Raji (cell line): ENCODE results near the gene STK11.

Experiments
- POLR2A ChIP-seq: IDR thresholded peaks from 2 replicates; pipeline ENCODE4 v1.6.1; 2011; ENCODE audit warnings: low read depth, low read length, control low read depth; ENCODE audit not compliant: insufficient read depth

STK11 gene

GRCh38 chr19:1234051-1234954 lies 28.7 kb downstream of the STK11 start:
- no peak for TF ChIP-seq POLR2A

DNA sequence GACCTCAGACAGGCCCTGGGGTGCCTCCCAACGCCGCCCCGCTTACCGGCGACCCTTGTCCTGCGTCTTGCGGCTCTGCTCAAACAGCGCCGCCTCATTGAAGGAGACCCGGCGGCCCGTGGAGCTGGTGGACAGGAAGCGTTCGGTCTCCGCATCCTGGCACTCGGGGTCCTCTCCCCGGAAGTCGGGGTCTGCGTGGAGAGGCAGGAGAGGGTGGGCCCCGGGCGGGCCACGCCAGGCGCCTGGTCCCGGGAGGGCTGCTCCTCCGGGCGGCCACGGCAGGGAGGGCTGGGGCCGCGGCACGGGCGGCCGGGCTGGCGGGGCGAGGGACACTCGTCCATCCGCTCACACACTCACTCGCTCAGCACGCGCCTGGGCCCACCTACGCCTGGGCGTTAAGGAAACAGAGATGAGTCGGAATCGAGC lies 29.4 kb downstream of the STK11 start:
- TF ChIP-seq POLR2A: no peak

DNA sequence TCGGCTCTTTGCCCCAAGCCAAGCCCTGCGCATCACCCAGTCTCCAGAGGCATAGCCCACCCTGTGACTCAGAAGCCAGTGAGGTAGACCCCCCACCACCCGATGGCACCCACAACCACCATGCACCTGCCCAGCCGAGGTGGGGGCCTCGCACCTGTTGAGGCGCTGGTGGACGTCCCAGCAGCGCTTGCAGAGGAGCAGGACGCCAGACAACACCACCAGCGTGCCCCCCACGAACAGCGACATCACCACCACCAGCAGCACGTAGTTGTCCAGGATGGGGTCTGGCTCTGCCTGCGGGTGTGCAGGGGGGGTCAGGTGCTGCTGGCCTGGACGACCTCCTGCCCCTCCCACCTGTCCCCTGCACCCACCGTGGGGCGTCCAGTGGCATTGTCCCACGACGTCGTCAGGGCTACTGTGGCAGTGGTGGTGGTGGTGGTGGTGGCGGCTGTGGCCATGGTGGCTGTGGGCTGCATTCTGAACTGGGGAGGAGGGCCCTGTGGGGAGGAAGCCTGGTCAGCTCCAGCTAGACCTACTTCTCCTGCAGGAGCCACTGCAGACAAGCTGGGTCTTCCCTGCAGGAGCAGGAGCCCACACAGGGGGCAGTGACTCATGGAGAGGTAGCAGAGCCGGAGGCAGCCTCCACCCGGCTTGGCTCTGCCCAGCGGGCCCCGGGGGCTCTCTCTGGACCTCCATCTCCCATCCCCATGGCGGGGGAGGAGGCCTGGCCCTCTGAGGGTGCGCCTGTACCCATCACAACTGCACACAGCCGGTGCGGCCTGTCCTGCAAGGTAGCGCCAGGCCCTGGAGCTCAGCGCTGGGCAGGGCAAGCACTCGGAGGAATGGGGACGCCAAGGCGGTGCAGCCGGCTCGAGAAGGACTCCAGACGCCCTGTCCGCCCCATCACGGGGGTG lies 30.3 kb downstream of the STK11 start:
- TF ChIP-seq POLR2A: no peak

DNA sequence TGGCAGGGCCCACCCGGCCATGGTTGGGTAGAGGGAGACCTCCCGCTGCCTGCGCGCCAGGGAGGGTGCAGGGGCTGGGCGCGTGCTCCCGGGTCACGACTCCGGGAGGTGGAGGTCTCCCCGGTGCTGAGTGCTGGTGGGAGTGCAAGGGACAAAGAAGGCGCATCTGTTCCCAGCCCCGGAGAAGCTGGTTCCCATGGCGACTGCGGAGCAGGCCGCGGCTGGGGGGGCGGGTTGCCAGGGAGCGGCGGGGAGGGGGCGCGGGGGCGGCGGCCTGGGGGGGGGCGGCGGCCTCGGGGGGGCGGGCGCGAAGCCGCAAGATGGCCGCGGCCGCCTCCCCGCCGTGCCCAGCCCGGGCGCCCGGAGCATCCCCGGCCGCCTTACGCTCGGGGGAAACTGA lies 31.0 kb downstream of the STK11 start:
- no peak for TF ChIP-seq POLR2A

DNA sequence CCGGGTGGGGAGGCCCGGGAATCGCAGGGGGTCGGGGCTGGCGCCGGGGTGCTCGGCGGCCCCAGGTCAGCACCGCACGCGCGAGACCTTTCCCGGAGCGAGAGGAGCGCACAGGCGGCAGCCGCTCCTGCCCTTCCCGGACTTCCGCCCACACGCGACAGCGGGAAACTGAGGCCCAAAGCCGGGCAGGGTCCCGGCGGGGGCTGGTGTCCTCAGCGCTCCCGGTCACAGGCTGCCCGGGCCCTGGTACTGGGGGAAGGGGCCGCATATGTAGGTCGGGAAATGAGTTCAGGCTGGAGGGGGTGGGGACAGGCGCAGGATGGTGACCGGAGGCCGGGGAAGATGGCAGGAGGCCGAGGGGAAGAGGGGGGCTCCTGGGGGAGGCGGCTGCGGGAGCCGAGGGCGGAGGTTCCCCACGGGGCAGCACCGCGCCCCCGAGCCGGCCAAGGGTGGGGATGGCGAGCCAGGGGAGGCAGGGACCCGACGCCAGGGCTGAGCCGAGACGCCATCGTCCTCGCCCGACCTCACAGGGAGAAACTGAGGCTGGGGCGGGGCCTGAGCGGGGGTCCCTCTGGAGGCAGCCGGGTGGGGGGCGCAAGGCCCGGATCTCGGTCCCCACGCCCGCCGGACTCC lies 31.6 kb downstream of the STK11 start:
- TF ChIP-seq POLR2A: no peak

- TF ChIP-seq POLR2A: no peak
Observed at GRCh38 chr19:1237754-1238368, 32.3 kb downstream of the STK11 start, which contains the start of gene CBARP. TSS of gene CBARP (minus strand) at chr19:1238005. CDS start at chr19:1236100, 1,905 bp downstream.

GRCh38 chr19:1238369-1239303 lies 33.1 kb downstream of the STK11 start:
- TF ChIP-seq POLR2A: no peak

- TF ChIP-seq POLR2A: no peak
Observed at GRCh38 chr19:1239420-1239795, 33.8 kb downstream of the STK11 start.

- peak; percentile 36; the same call in 1 of the 2 replicates for TF ChIP-seq POLR2A
Observed at GRCh38 chr19:1239796-1240737, 34.5 kb downstream of the STK11 start.

- no peak for TF ChIP-seq POLR2A
Observed at GRCh38 chr19:1240925-1241324, 35.3 kb downstream of the STK11 start.

DNA sequence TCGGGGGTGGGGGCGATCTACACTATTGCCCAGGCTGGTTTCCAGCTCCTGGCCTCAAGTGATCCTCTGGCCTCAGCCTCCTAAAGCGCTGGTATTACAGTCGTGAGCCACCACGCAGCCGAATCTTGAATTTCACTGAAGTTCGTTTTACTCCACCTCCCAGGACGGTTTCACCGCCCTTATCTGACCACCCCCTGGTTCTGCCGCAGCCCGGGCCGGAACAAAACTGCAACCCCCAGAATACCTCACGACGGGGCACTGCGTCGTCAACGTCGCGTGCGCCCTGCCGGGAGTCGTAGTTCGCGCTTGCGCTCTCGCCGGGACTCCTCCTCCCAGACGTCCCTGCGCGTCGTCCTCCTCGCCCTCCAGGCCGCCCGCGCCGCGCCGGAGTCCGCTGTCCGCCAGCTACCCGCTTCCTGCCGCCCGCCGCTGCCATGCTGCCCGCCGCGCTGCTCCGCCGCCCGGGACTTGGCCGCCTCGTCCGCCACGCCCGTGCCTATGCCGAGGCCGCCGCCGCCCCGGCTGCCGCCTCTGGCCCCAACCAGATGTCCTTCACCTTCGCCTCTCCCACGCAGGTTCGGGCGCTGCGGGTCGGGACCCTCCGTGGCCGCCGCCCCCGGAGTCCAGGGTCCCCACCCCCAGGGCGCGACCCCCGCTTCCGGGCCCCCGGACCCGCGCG lies 36.0 kb downstream of the STK11 start, which contains the start of gene ATP5F1D:
TSS of gene ATP5F1D (plus strand) at position 335 of the 679 bp plus-strand sequence. CDS start at position 435, 100 bp downstream.
- peak; percentile 87 for TF ChIP-seq POLR2A
